Measurements from ENCODE around the gene MTRF1.
A peak's percentile ranks its signal among the peaks of the same experiment; 100 is the strongest.
"Not testable (repeated sequence)": the region's sequence is repeated elsewhere in the genome, so short reads cannot be mapped to it uniquely, and the experiment has no call there.

MTRF1 gene

GRCh38 chr13:41263261-41263971 lies at the start of gene MTRF1:
Gene MTRF1 (minus strand): TSS chr13:41263576. CDS start chr13:41260907, 2,669 bp downstream.
- DNase-seq: peak; percentile 22

- no peak for DNase-seq
Measured at GRCh38 chr13:41313117-41313516, 49.7 kb upstream of the MTRF1 start.

GRCh38 chr13:41312176-41312500 lies 48.8 kb upstream of the MTRF1 start:
- DNase-seq: no peak

GRCh38 chr13:41311406-41312175 lies 48.2 kb upstream of the MTRF1 start:
- peak; percentile 6 for DNase-seq

- DNase-seq: peak; percentile 51
Measured at GRCh38 chr13:41310963-41311405, 47.6 kb upstream of the MTRF1 start, which contains the start of gene NAA16. Gene NAA16 (plus strand): TSS chr13:41311267. CDS start chr13:41311529, 262 bp downstream.

- no peak for DNase-seq
Measured at GRCh38 chr13:41307884-41308640, 44.7 kb upstream of the MTRF1 start.

- DNase-seq: no peak
Measured at GRCh38 chr13:41306271-41307145, 43.1 kb upstream of the MTRF1 start.

GRCh38 chr13:41304551-41304950 lies 41.2 kb upstream of the MTRF1 start:
- no peak for DNase-seq

- DNase-seq: no peak
Measured at GRCh38 chr13:41302743-41303142, 39.4 kb upstream of the MTRF1 start.

- no peak for DNase-seq
Measured at GRCh38 chr13:41299316-41300094, 36.1 kb upstream of the MTRF1 start.

- DNase-seq: no peak
Measured at GRCh38 chr13:41296879-41297646, 33.7 kb upstream of the MTRF1 start.

- DNase-seq: no peak
Measured at GRCh38 chr13:41295973-41296372, 32.6 kb upstream of the MTRF1 start.

GRCh38 chr13:41294914-41295313 lies 31.5 kb upstream of the MTRF1 start:
- DNase-seq: no peak

GRCh38 chr13:41293272-41293671 lies 29.9 kb upstream of the MTRF1 start:
- DNase-seq: no peak

- no peak for DNase-seq
Measured at GRCh38 chr13:41291246-41291645, 27.9 kb upstream of the MTRF1 start.

GRCh38 chr13:41289463-41289881 lies 26.1 kb upstream of the MTRF1 start:
- no peak for DNase-seq

GRCh38 chr13:41286370-41286769 lies 23.0 kb upstream of the MTRF1 start:
- DNase-seq: no peak

GRCh38 chr13:41284512-41285288 lies 21.3 kb upstream of the MTRF1 start:
- peak; percentile 80 for DNase-seq

- no peak for DNase-seq
Measured at GRCh38 chr13:41282129-41282571, 18.8 kb upstream of the MTRF1 start.

GRCh38 chr13:41279156-41279555 lies 15.8 kb upstream of the MTRF1 start:
- not testable (repeated sequence) for DNase-seq
